Naive thymus-derived CD4-positive, alpha-beta T cell (primary cell): Measurements from ENCODE around the gene FDXR. TPM values are rescaled to one million over a fixed set of nuclear protein-coding genes. Genes with fewer than 3 reads are reported as not detected.
"Not testable (repeated sequence)": the region's sequence is repeated elsewhere in the genome, so short reads cannot be mapped to it uniquely, and the experiment has no call there.

Experiments
- ATAC-seq: fragments of 150-1000 bp; cut with Tn5 transposase; 2 replicates; pipeline ENCODE4 v1.10.0; 2021; ENCODE audit warnings: mild to moderate bottlenecking, moderate library complexity
- CTCF ChIA-PET: fragments of 350-600 bp; sonication (Branson Sonifier 250); formaldehyde crosslinking; loops from one replicate; lab custom pipeline; 2021; ENCODE audit warnings: antibody characterized with exemption; lab: Charles Lee
- POLR2A ChIA-PET: fragments of 350-600 bp; sonication (Branson Sonifier 250); formaldehyde crosslinking; loops from one replicate; lab custom pipeline; 2021; ENCODE audit warnings: antibody characterized with exemption, inconsistent platforms; lab: Charles Lee
- DNase-seq, 9 donors: peaks; one replicate each; pipeline versions ENCODE4 v3.0.0 to v3.0.0-alpha.2; 2020 to 2022; ENCODE audit warnings: mixed read lengths in 1 of 9
- H3K27ac ChIP-seq: one replicate; pipeline ENCODE4 v1.7.0; 2013; ENCODE audit warnings: mild to moderate bottlenecking, low read depth, low read length, moderate library complexity
- H3K27me3 ChIP-seq, 2 donors: one replicate each; pipeline ENCODE4 v1.7.0; 2013; ENCODE audit warnings: low read length in 2 of 2, mild to moderate bottlenecking in 2 of 2, moderate library complexity in 2 of 2; ENCODE audit not compliant: control insufficient read depth in 2 of 2, insufficient read depth in 2 of 2
- H3K36me3 ChIP-seq, 3 experiments: 1 replicate in 2 of 3; 2 replicates in 1 of 3; pipeline ENCODE4 v1.7.0; 2013; ENCODE audit warnings: low read length in 3 of 3, mild to moderate bottlenecking in 3 of 3, moderate library complexity in 1 of 3; ENCODE audit not compliant: insufficient read depth in 3 of 3, control insufficient read depth in 2 of 3
- H3K4me1 ChIP-seq, 2 donors: one replicate each; pipeline ENCODE4 v1.7.0; 2013; ENCODE audit warnings: low read length in 2 of 2, mild to moderate bottlenecking in 2 of 2, moderate library complexity in 1 of 2; ENCODE audit not compliant: control insufficient read depth in 2 of 2, insufficient read depth in 2 of 2
- H3K4me3 ChIP-seq: 2 replicates; pipeline ENCODE4 v1.7.0; 2013; ENCODE audit warnings: mild to moderate bottlenecking, low read length
- H3K9me3 ChIP-seq, 3 experiments: 1 replicate in 2 of 3; 2 replicates in 1 of 3; pipeline ENCODE4 v1.7.0; 2013; ENCODE audit warnings: low read length in 3 of 3; ENCODE audit not compliant: control insufficient read depth in 2 of 3
- H3K27ac Mint-ChIP-seq, 9 donors: one replicate each; pipeline ENCODE4 v1.8.0; 2020 to 2022; ENCODE audit warnings: mixed read lengths in 9 of 9, mild to moderate bottlenecking in 8 of 9, moderate library complexity in 5 of 9, inconsistent platforms in 2 of 9
- H3K27me3 Mint-ChIP-seq, 5 donors: one replicate each; pipeline ENCODE4 v1.8.0; 2021 to 2022; ENCODE audit warnings: mixed read lengths in 5 of 5, mild to moderate bottlenecking in 1 of 5
- H3K36me3 Mint-ChIP-seq, 5 donors: one replicate each; pipeline ENCODE4 v1.8.0; 2020 to 2022; ENCODE audit warnings: mixed read lengths in 5 of 5, mild to moderate bottlenecking in 3 of 5, inconsistent platforms in 1 of 5
- H3K4me1 Mint-ChIP-seq, 7 donors: one replicate each; pipeline ENCODE4 v1.8.0; 2020 to 2022; ENCODE audit warnings: mixed read lengths in 7 of 7, mild to moderate bottlenecking in 3 of 7, inconsistent platforms in 1 of 7
- H3K4me3 Mint-ChIP-seq, 10 donors: one replicate each; pipeline ENCODE4 v1.8.0; 2020 to 2022; ENCODE audit warnings: mild to moderate bottlenecking in 10 of 10, mixed read lengths in 10 of 10, moderate library complexity in 6 of 10, inconsistent platforms in 2 of 10
- H3K9me3 Mint-ChIP-seq, 11 donors: one replicate each; pipeline ENCODE4 v1.8.0; 2020 to 2022; ENCODE audit warnings: mixed read lengths in 11 of 11, mild to moderate bottlenecking in 4 of 11, inconsistent platforms in 1 of 11, moderate library complexity in 1 of 11
- intact Hi-C, 2 donors: fragments of 100-400 bp; cut with micrococcal nuclease; formaldehyde crosslinking; loops; one replicate each; pipeline ENCODE4 v1.15.1; 2023
- polyA plus RNA-seq, 2 donors: library from polyadenylated mRNA; unstranded; fragments of 300-500 nt; fragmentation: Illumina TruSeq; gene quantifications; one replicate each; pipeline ENCODE4 v1.2.3, GENCODE V29; 2021
- total RNA-seq, 6 experiments: library from RNA in 5 of 6; stranded (reverse) in 5 of 6; gene quantifications; 1 replicate in 5 of 6; 2 replicates in 1 of 6; pipeline ENCODE4 v1.2.3 and lab custom pipeline; 2021 to 2026

FDXR gene
- total and polyA plus RNA-seq, 7 experiments from 2014 or later, result 4.7 to 39.5 (median 9.4) TPM

DNA sequence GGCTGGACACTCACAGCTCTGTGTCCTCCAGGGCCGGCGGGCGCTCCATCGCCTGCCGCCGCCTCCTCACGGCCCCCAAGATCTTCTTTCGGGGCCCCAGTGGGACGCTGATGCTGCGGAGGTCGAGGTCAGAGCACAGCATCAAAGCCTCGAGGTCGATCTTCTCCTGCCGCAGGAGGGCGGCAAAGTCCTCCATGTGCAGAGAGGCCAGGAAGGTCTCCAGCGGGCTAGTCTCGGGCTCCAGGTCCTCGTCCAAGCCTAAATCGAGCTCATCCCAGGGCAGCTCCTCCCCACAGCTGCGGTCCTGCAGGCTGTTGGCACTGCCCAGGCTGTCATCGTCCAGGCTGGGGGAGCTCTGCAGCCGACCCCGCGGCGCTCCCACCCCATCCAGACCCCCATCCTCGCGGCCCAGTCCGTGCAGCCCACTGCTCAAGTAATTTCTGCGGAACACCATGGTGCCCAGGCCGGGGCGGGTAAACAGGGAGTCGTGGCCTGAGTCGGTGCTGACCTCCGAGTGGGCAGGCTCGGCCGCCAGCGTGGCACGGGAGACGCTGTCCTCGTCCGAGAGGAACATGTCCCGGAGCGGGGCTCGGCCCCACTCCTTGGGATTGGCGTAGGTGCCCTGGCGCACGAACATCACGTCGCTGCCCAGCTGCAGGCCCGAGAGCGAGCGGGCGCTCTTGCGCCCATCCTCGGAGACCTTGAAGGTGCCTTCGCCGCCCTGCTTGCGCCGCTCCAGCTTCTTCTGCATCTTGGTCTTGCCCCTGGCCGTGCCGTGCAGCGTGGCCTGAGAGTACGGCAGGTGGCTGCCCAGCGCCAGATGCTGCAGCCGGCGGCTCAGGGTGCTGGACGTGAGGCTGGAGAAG, 46.9 kb upstream of the FDXR start:
- CTCF ChIA-PET, result interaction anchor here (0.7 to 0.9 kb wide), 2 partner anchors 38 to 42 kb away, joined by 3 to 5 read pairs; no protein-coding TSS in a partner anchor
- ATAC-seq (no peak), DNase-seq (no peak)
- intact Hi-C loops, result no loop called here
- Mint-ChIP-seq H3K4me3 (no peak overlapping the region), H3K36me3 (no peaks in the 10 kb centered on the region), H3K9me3 (no peaks in the 10 kb centered on the region), H3K27ac (no peak overlapping the region), H3K4me1 (peaks cover 2 to 19% (median 6%) of the 10 kb centered on the region in 7 donors), H3K27me3 (peaks cover 14 to 40% (median 24%) of the 10 kb centered on the region in 5 donors)
- Histone ChIP-seq H3K36me3 (no peaks in the 10 kb centered on the region), H3K4me1 (peaks cover 3 to 12% of the 10 kb centered on the region in 2 donors), H3K9me3 (no peaks in the 10 kb centered on the region), H3K4me3 (no peak overlapping the region), H3K27me3 (peaks cover 0 to 6% of the 10 kb centered on the region in 2 donors), H3K27ac (no peak overlapping the region)
- POLR2A ChIA-PET, result no interaction called here

DNA sequence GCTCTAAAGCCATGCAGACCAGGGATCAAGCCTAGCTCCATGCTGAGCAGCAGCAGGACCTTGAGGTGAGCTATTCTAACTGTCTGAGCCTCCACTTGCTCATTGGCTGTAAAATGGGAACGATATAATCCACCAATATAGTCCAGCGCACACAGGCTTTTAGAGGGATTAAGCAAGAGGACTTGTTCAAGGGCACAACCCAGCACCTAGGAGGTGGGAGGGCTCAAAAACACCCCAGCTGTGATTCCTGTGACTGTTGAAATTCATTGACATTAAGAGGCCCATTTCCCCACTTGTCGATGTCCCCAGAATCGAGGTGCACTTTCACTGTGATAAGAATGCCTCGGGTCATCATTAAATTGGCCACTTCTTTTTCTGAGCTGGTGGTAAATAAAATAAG, 46.1 kb upstream of the FDXR start:
- Histone ChIP-seq H3K4me3 (no peak overlapping the region), H3K4me1 (peaks cover 0 to 6% of the 10 kb centered on the region in 2 donors), H3K27me3 (peaks cover 0 to 6% of the 10 kb centered on the region in 2 donors), H3K36me3 (no peaks in the 10 kb centered on the region), H3K27ac (no peak overlapping the region), H3K9me3 (no peaks in the 10 kb centered on the region)
- ATAC-seq (no peak), DNase-seq (no peak)
- H3K4me3 Mint-ChIP-seq, result no peak overlapping the region
- H3K9me3 Mint-ChIP-seq, result no peaks in the 10 kb centered on the region
- ChIA-PET POLR2A (no interaction called here), CTCF (interaction anchor here (0.7 to 0.9 kb wide), 2 partner anchors 39 to 43 kb away, joined by 3 to 5 read pairs; no protein-coding TSS in a partner anchor)
- peaks cover 0 to 11% (median 2%) of the 10 kb centered on the region in 7 donors for H3K4me1 Mint-ChIP-seq
- no peaks in the 10 kb centered on the region for H3K36me3 Mint-ChIP-seq
- H3K27ac Mint-ChIP-seq, result no peak overlapping the region
- intact Hi-C loops, result no loop called here
- H3K27me3 Mint-ChIP-seq, result peaks cover 11 to 36% (median 20%) of the 10 kb centered on the region in 5 donors

DNA sequence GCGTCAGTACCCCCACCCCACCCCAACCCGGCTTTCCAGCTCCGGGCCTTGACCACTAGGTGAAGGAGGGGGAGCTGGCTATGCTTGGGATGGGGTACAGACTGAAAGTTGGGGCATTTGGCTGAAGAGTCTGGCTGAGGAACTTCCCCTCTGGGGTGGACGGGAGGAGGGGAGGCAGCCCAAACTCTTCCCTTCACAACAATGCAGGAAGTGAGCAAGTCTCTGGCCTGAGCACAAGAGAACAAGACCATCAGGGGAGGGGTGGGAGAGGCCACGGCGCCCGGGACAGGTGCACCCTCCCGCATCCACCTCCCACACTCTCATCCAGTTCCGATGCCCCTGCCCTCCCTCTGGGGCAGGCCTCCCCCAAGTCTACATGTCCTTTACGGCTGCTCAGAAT, 44.6 kb upstream of the FDXR start:
- Histone ChIP-seq H3K4me1 (no peaks in the 10 kb centered on the region), H3K4me3 (no peak overlapping the region), H3K27ac (no peak overlapping the region), H3K9me3 (no peaks in the 10 kb centered on the region), H3K27me3 (peaks cover 0 to 2% of the 10 kb centered on the region in 2 donors), H3K36me3 (no peaks in the 10 kb centered on the region)
- Mint-ChIP-seq H3K36me3 (no peaks in the 10 kb centered on the region), H3K27ac (no peak overlapping the region), H3K4me1 (peaks cover 0 to under 1% (median 0%) of the 10 kb centered on the region in 7 donors), H3K4me3 (no peak overlapping the region), H3K27me3 (peaks cover 8 to 27% (median 18%) of the 10 kb centered on the region in 5 donors), H3K9me3 (no peaks in the 10 kb centered on the region)
- ChIA-PET CTCF (no interaction called here), POLR2A (no interaction called here)
- intact Hi-C loops, result no loop called here
- ATAC-seq (peak; percentile 73), DNase-seq (no peak)

DNA sequence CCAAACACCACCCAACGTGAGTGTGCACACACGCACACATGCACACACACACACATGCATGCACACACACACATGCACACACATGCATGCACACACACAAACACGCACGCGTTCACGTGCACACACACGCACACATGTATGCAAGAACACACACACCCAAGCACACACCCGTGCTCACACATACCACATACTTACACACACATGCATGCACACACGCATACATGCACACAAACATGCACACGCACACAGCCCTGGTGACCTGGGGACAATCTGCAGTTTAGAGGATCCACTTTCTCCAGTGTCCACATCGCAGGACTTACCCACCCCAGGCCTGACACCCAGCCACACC, 44.0 kb upstream of the FDXR start:
- DNase-seq (no peak), ATAC-seq (no peak)
- ChIA-PET CTCF (no interaction called here), POLR2A (no interaction called here)
- Mint-ChIP-seq H3K9me3 (no peaks in the 10 kb centered on the region), H3K36me3 (no peaks in the 10 kb centered on the region), H3K27ac (no peak overlapping the region), H3K4me1 (no peaks in the 10 kb centered on the region), H3K4me3 (no peak overlapping the region), H3K27me3 (peaks cover 5 to 22% (median 12%) of the 10 kb centered on the region in 5 donors)
- no peaks in the 10 kb centered on the region for H3K27me3 ChIP-seq
- no peak overlapping the region for H3K27ac ChIP-seq
- intact Hi-C loops, result no loop called here
- H3K4me1 ChIP-seq, result no peaks in the 10 kb centered on the region
- no peak overlapping the region for H3K4me3 ChIP-seq
- H3K9me3 ChIP-seq, result no peaks in the 10 kb centered on the region
- no peaks in the 10 kb centered on the region for H3K36me3 ChIP-seq

DNA sequence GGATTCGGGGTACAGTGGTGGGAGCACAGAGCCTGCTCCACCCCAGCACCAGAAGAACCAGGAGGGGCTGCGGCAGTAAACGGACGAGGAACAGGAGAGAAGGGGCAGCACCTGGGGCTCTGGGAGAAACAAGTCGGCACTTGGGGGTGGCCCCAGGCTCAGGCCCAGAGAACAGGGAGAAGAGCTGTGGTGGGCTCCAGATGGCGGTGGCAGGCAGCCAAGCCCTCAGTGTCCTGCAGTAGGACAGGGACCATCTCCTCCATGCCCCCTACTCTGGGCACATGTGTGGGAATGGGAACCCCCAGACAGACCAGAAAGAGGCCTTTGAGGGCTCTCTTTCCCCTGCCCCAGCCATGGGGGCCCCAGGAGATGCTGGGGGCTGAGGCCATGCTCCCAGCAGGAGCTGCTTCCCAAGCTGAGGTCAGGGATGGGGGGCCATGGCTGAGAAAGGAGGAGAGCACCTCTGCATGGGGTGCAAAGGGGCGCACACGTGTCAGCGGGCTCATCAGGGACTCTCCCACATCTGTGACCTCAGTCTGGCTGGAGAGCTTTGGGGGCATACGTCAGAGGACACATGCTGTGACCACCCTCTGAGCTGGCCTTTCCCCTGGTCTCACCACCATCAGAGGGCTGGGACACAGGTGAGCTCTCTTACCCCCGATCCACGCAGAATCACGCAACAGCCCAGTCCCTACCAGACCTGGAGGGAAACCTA, 43.5 kb upstream of the FDXR start:
- no peaks in the 10 kb centered on the region for H3K4me1 ChIP-seq
- H3K27me3 Mint-ChIP-seq, result peaks cover 5 to 18% (median 12%) of the 10 kb centered on the region in 5 donors
- no peak overlapping the region for H3K4me3 ChIP-seq
- no peaks in the 10 kb centered on the region for H3K4me1 Mint-ChIP-seq
- ATAC-seq, result no peak
- H3K36me3 Mint-ChIP-seq, result no peaks in the 10 kb centered on the region
- H3K27ac ChIP-seq, result no peak overlapping the region
- no peaks in the 10 kb centered on the region for H3K27me3 ChIP-seq
- ChIA-PET POLR2A (no interaction called here), CTCF (interaction anchor here (0.6 kb wide), 1 partner anchor 54 kb away, joined by 3 read pairs; no protein-coding TSS in a partner anchor)
- H3K36me3 ChIP-seq, result no peaks in the 10 kb centered on the region
- H3K4me3 Mint-ChIP-seq, result no peak overlapping the region
- intact Hi-C loops, result no loop called here
- DNase-seq, result no peak
- H3K9me3 ChIP-seq, result no peaks in the 10 kb centered on the region
- H3K27ac Mint-ChIP-seq, result no peak overlapping the region
- no peaks in the 10 kb centered on the region for H3K9me3 Mint-ChIP-seq

DNA sequence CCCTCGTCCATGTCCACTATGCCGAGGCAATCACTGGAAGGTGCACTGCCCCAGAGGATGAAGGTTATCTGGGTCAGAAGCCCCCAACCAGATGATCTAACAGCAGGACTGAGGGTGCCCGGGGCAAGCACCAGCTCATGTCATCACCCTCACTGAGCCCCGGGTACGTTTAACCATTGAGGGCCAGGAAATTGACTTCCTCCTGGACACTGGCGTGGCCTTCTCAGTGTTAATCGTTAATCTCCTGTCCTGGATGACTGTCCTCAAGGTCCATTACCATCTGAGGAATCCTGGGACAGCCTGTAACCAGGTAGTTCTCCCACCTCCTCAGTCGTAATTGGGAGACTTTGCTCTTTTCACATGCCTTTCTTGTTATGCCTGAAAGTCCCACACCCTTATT, 38.6 kb upstream of the FDXR start:
- H3K27ac ChIP-seq, ATAC-seq, H3K9me3 Mint-ChIP-seq, H3K4me1 ChIP-seq, H3K4me1 Mint-ChIP-seq, intact Hi-C loops, H3K36me3 Mint-ChIP-seq, H3K9me3 ChIP-seq, H3K4me3 Mint-ChIP-seq, H3K27ac Mint-ChIP-seq, H3K36me3 ChIP-seq, H3K27me3 ChIP-seq, DNase-seq, POLR2A ChIA-PET, H3K4me3 ChIP-seq: not testable (repeated sequence)
- CTCF ChIA-PET, result interaction anchor here (1.1 kb wide), 1 partner anchor 50 kb away, joined by 3 read pairs; no protein-coding TSS in a partner anchor
- peaks cover 0 to 11% (median under 1%) of the 10 kb centered on the region in 5 donors for H3K27me3 Mint-ChIP-seq
